Tibial artery (tissue), 4 donors: ENCODE results near the gene MTCL1.

Source experiments
- DNase-seq, 2 donors: peaks; one replicate each; pipeline ENCODE4 v3.0.0-alpha.2; 2019
- H3K27ac ChIP-seq, 2 donors: fragments of 200-600 bp; sonication (generic) in 1 of 2; 1 replicate in 1 of 2; 2 replicates in 1 of 2; pipeline ENCODE4 v1.5.1; 2018 to 2019; ENCODE audit warnings: mild to moderate bottlenecking in 1 of 2
- H3K27me3 ChIP-seq, 2 donors: fragments of 200-600 bp; sonication (generic) in 1 of 2; one replicate each; pipeline versions ENCODE4 v1.5.1 to v1.6.0; 2016 to 2019
- H3K36me3 ChIP-seq, 3 donors: fragments of 200-600 bp; sonication (generic) in 2 of 3; one replicate each; pipeline ENCODE4 v1.5.1; 2016 to 2019; ENCODE audit warnings: mild to moderate bottlenecking in 2 of 3
- H3K4me1 ChIP-seq, 4 donors: fragments of 200-600 bp; sonication (generic) in 2 of 4; 1 replicate in 3 of 4; 2 replicates in 1 of 4; pipeline ENCODE4 v1.5.1; 2016 to 2019
- H3K4me3 ChIP-seq, 2 donors: fragments of 200-600 bp; sonication (generic) in 1 of 2; 1 replicate in 1 of 2; 2 replicates in 1 of 2; pipeline ENCODE4 v1.5.1; 2018 to 2019; ENCODE audit warnings: mild to moderate bottlenecking in 2 of 2
- H3K9me3 ChIP-seq, 3 donors: fragments of 200-600 bp; sonication (generic) in 1 of 3; one replicate each; pipeline ENCODE4 v1.5.1; 2016 to 2019
- intact Hi-C: fragments of 100-400 bp; cut with DNase I; formaldehyde crosslinking; loops from one replicate; pipeline ENCODE4 v1.15.0; 2023; ENCODE audit warnings: low total_unique reads
- TF ChIP-seq, protein P1 (sequence below), 2 experiments: fragments of 200-600 bp in 1 of 2; fragments of 450-650 bp in 1 of 2; IDR thresholded peaks; one replicate each; pipeline ENCODE4 v1.5.1; 2017 to 2019; ENCODE audit warnings: antibody characterized with exemption in 2 of 2, mild to moderate bottlenecking in 1 of 2, moderate library complexity in 1 of 2

The MTCL1 gene

DNA sequence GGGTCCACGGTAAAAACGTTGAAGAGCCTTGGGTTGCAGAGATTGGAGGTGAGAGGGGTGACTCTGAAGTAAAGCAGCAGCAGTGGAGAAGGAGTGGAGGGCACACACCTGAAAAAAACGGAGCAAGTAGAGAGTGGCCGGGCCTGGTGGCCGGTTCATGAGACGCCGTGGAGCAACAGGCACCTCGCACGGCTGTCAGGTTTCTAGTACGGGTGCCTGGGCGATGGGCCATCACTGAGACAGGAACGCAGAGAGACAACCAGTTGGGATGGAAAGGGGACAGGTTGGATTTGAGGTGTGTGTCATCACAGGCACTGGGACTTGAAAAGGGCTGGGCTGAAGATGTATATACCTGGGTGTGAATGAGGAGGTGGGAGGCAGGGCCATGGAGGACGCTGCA is 104.2 kb downstream of the MTCL1 start:
- no peak for DNase-seq
- Histone ChIP-seq H3K9me3 (no peaks in the 10 kb centered on the region), H3K4me3 (no peak overlapping the region), H3K4me1 (peaks cover 0 to 6% (median 0%) of the 10 kb centered on the region in 4 donors), H3K27me3 (no peaks in the 10 kb centered on the region), H3K36me3 (no peaks in the 10 kb centered on the region), H3K27ac (no peak overlapping the region)
- TF ChIP-seq, protein P1, sequence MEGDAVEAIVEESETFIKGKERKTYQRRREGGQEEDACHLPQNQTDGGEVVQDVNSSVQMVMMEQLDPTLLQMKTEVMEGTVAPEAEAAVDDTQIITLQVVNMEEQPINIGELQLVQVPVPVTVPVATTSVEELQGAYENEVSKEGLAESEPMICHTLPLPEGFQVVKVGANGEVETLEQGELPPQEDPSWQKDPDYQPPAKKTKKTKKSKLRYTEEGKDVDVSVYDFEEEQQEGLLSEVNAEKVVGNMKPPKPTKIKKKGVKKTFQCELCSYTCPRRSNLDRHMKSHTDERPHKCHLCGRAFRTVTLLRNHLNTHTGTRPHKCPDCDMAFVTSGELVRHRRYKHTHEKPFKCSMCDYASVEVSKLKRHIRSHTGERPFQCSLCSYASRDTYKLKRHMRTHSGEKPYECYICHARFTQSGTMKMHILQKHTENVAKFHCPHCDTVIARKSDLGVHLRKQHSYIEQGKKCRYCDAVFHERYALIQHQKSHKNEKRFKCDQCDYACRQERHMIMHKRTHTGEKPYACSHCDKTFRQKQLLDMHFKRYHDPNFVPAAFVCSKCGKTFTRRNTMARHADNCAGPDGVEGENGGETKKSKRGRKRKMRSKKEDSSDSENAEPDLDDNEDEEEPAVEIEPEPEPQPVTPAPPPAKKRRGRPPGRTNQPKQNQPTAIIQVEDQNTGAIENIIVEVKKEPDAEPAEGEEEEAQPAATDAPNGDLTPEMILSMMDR (IDR thresholded peaks at IDR 0.05): no peak
- intact Hi-C loops: no loop called here

DNA sequence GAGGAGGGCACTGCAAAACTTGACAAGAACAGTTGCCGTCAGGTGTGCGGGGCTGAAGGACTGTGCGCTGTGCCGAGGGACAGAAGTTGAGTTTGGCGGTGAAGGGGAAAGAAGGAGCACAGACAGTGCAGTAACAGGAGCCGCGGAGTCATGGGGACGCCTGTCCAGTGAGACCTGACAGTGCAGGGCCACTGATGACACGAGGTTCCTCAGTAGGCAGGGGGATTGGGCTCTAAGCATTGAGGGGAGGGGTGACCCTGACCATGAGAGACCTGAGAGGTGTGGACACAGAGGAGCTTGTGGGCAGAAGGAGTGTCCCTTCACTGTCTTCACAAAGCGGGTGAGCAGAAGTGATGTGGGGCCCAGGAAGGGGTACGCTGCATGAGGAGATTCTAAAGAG is 104.8 kb downstream of the MTCL1 start:
- Histone ChIP-seq H3K36me3 (no peaks in the 10 kb centered on the region), H3K4me1 (peaks cover 0 to 6% (median 0%) of the 10 kb centered on the region in 4 donors), H3K27ac (no peak overlapping the region), H3K27me3 (no peaks in the 10 kb centered on the region), H3K9me3 (no peaks in the 10 kb centered on the region), H3K4me3 (no peak overlapping the region)
- TF ChIP-seq, protein P1 (IDR thresholded peaks at IDR 0.05): no peak
- intact Hi-C loops: no loop called here
- DNase-seq: no peak

DNA sequence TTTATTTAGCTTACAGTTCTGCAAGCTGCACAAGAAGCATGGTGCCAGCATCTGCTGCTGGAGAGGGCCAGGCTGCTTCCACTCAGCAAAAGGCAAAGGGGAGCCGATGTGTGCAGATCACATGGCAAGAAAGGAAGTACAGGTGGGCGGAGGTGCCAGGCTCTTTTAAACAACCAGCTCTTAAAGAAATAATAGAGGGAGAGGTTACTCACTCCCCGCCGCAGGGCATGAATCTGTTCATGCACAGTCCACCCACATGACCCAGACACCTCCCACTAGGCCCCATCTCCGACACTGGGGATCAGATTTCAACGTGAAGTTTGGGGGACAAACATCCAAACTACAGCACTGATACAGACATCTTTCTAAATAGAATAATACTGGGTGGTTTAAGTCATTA is 105.8 kb downstream of the MTCL1 start:
- TF ChIP-seq, protein P1 (IDR thresholded peaks at IDR 0.05): no peak
- intact Hi-C loops: no loop called here
- no peak for DNase-seq
- H3K27me3 ChIP-seq: no peaks in the 10 kb centered on the region
- no peak overlapping the region for H3K4me3 ChIP-seq
- no peaks in the 10 kb centered on the region for H3K36me3 ChIP-seq
- no peaks in the 10 kb centered on the region for H3K9me3 ChIP-seq
- H3K27ac ChIP-seq: no peak overlapping the region
- peaks cover 0 to 6% (median 0%) of the 10 kb centered on the region in 4 donors for H3K4me1 ChIP-seq

DNA sequence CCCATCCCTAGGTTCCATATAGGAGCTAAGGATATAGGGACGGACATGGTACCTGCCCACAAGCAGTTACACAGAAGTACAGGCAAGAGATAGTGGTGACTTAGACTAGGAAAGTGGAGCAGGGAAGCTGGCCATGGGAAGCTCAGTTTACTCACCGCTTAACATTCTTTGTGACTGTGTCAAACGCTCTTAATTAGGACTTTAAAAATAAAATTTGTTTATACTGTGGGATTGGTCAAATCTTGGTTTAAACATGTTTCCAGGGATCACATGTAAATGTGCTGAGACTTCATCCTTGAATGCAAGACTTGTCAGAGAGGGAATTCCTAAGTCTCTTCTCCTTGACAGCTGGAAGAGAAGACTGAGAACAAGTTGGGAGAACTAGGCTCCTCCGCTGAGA is 107.3 kb downstream of the MTCL1 start:
- Histone ChIP-seq H3K4me3 (no peak overlapping the region), H3K36me3 (no peaks in the 10 kb centered on the region), H3K27ac (no peak overlapping the region), H3K9me3 (no peaks in the 10 kb centered on the region), H3K4me1 (peaks cover 0 to 6% (median 0%) of the 10 kb centered on the region in 4 donors), H3K27me3 (no peaks in the 10 kb centered on the region)
- no peak for DNase-seq
- TF ChIP-seq, protein P1 (IDR thresholded peaks at IDR 0.05): no peak
- intact Hi-C loops: no loop called here

DNA sequence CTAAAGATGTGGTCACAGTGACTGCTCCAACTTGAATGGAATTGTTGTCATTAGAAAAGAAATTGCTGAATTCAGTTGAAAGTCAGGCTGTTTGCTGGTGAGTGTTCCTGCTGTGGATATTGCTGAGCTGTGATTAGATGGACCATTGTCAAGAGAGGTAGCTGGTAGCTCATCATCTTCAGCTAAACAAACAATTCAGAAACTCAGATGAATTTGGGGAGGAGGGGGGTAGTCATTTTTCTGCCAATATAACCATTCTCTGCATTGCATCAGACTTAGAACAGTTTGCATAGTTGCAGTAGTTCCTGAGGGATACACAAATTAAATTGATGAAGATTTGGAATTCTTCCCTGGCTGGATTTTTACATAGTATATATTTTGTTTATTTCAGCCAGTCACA is 108.3 kb downstream of the MTCL1 start:
- Histone ChIP-seq H3K27me3 (no peaks in the 10 kb centered on the region), H3K4me1 (peaks cover 0 to 6% (median 0%) of the 10 kb centered on the region in 4 donors), H3K36me3 (no peaks in the 10 kb centered on the region), H3K9me3 (no peaks in the 10 kb centered on the region), H3K27ac (no peak overlapping the region), H3K4me3 (no peak overlapping the region)
- TF ChIP-seq, protein P1 (IDR thresholded peaks at IDR 0.05): no peak
- DNase-seq: no peak
- intact Hi-C loops: no loop called here

DNA sequence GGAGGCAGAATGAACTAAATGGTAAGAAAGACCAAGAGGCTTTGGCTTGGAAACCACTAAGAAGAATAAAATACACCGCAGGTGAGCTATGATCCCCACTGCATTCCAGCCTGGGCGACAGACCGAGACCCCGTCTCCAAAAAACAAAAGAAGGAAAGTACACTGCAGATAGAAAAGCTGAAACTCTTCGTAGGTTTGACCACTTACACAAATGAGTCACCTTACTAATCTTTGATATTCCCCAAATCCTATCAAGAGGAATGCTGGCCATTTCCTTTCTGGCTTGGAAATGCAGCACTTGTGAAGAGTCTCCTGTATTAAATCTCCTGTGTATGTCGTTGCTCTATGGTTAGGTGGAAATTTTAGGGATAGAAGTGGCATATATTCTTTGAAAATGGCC is 108.8 kb downstream of the MTCL1 start:
- no peak for DNase-seq
- peaks cover 0 to 6% (median 0%) of the 10 kb centered on the region in 4 donors for H3K4me1 ChIP-seq
- H3K9me3 ChIP-seq: no peaks in the 10 kb centered on the region
- intact Hi-C loops: no loop called here
- TF ChIP-seq, protein P1 (IDR thresholded peaks at IDR 0.05): no peak
- peaks cover 0 to 3% (median 0%) of the 10 kb centered on the region in 3 donors for H3K36me3 ChIP-seq
- H3K27me3 ChIP-seq: no peaks in the 10 kb centered on the region
- no peak overlapping the region for H3K4me3 ChIP-seq
- no peak overlapping the region for H3K27ac ChIP-seq
